Astrocyte of the hippocampus (primary cell): ENCODE measurements around the gene CAPN7.

ENCODE experiments used
- DNase-seq: peaks from one replicate; pipeline ENCODE4 v3.0.0; 2011; ENCODE audit warnings: low read depth, low spot score

The CAPN7 gene

DNA sequence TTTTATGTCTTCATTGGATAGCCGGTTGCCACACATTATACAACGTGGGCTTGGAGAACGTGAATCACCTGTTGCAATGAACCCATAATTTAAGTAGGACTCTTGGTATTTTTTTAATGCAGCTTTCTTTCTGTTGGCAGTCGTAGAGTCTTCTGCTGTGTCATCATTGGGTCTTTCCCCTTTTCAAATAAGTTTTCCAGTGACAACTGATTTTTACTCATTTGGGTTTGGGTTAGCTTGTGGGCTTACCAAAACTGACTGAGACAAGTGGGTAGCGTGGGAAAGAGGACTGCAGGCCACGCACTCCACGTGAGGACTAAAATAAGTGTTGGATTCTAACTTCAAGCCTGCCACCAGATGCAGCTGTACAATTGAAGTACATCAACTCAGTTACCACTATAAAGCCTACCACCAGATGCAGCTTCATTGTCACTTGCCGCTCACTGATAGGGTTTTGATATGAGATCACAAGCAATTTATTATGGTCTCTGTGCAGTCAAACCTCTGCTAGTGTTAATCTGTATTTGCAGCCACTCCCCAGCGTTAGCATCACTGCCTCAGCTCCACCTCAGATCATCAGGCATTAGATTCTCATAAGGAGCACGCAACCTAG is 6.4 kb upstream of the CAPN7 start:
- no peak for DNase-seq

DNA sequence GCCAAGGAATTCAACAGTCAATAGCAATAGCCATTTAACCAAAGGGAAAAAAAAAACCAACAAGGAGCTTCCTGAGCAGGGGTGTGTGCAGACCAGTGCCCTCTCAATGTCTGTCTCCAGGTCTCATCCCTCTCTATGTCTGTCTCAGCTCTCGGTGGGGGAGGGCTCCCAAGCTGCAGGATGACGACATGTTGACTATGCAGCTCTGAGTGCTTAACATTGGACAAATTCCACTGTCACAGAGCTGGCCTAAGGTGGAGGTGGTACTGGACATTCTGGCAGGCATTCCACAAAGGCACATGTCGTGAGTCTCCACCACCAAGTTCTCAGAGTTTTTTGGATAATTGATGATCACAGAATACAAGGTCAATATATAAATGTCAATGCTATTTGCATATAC is 2.0 kb upstream of the CAPN7 start:
- DNase-seq, result peak; percentile 14

DNA sequence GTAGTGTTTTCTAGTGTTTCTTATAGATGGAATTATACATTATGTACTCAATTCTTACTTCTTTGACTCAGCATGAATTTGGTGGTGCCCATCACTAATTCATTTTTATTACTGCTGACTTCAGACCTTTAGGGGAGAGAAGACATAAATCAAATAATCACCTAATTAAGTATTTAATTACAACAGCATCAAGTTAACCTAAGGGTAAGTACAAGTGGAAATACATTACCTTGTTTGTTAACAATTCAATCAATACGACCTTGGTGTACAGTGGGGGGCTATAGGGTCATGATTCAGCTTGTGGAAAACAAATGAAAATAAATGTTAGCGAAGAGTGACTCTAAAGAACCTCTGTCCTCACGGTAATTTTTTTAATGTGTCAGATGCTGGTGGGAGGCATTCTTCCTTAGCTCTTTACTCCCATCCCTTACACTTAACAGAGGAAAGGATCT is 538 bp upstream of the CAPN7 start:
- DNase-seq, result no peak

DNA sequence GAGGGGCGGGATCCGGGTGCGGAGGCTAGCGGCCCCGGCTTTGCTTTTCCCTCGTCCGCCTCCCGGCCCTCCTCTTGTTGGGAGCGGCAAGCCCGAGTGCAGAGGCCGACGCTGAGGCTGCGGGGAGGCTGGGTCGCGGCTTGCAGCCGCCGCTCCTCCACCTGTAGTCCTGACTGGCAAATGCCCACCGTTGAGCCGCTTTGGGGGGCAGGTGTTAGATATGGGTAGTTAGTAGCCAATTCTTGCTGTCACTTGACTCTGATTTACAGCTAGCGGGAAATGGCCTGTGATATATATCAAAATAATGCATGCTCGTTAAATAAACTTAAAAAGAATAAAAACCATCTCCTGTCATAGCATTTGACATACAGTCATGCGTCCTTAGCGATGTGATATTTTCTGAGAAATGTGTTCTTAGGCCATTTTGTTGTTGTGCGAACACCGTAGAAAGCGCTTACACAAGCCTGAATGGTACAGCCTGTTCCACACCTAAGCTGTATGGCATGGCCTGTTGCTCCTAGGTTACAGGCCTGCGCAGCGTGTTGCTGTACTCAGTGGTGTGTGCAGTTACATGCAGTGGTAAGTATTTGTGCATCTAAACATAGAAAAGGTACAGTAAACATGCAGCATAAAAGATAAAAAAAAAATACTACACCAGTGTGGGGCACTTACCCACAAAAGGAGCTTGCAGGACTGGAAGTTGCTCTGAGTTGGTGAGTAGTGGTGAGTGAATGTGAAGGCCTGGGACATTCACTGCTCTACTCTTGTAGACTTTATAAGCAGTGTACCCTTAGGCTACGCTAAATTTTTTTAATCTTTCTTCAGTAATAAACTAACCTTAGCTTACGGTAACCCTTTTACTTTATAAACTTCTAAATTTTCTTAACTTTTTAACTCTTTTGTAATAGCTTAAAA is 873 bp downstream of the CAPN7 start:
- DNase-seq, result peak; percentile 47

DNA sequence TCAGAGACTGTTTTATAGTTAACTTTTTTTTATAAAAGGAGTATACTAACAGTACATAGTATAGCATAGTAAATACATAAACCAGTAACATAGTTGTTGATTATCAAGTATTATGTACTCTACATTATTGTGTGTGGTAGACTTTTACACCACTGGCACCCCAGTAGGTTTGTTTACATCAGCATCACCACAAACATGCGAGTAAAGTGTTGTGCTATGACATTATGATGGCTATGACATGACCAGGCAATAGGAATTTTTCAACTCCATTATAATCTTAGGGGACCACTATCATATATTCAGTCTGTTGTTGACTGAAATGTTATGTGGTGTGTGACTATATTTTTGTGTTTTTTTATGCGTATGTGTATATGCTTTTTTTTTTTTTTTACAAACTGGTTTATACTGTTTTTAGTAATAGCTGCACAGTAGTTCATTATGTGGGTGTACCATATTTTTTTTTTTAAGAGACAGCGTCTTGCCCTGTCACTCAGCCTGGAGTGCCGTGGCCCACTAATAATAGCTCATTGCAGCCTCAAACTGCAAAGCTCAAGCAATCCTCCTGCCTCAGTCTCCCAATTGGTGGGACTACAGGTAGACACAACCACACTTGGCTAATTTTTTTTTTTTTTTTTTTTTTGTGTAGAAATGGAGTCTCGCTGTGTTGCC is 1.9 kb downstream of the CAPN7 start:
- DNase-seq, result no peak

DNA sequence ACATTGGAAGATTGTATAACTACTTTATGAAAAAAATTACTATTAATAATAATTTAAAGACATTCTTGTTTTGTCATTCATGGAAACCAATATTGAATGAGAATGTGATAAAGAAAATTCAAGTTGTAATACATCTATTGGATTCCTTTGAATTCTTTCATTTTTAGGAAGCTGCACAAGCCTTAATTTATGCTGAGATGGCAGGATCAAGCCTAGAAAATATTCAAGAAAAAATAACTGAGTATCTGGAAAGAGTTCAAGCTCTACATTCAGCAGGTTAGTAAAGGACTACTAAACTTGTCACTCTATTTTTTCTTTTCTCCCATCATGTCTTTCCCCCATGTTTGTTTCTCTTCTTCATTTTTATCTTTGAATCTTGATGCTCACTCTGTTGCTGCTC is 5.9 kb downstream of the CAPN7 start:
- DNase-seq, result no peak

DNA sequence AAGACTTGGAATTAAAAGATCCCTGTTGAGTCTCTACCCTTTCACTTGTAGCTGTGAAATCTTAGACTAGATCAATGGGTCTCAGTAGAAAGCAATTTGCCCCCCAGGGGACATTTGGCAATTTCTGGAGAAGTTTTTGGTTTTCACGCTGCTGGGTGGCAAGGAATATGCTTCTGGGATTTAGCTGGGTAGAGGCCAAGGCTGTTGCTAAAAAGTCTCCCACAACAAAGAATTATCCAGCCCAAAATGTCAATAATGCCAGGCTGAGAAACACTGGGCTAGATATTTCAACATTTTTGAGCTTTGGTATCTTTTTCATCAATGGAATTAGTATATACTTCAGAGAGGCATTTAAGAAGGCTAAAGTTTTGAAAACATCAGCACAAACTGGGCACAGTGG is 8.7 kb downstream of the CAPN7 start:
- DNase-seq, result no peak

DNA sequence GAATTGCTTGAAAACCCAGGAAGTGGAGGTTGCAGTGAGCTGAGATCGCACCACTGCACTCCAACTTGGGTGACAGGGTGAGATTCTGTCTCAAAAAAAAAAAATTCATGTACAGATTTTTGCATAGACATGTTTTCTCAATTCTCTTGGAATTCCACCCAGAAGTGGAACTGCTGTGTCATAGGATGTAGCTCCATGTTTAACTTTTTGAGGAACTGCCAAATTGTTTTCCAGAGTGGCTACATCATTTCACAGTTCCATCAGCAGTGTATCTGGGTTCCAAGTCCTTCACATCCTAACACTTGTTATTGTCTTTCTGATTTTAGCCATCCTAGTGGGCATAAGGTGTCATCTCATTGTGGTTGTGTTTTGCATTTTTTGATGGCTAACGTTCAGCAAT is 9.9 kb downstream of the CAPN7 start:
- no peak for DNase-seq

DNA sequence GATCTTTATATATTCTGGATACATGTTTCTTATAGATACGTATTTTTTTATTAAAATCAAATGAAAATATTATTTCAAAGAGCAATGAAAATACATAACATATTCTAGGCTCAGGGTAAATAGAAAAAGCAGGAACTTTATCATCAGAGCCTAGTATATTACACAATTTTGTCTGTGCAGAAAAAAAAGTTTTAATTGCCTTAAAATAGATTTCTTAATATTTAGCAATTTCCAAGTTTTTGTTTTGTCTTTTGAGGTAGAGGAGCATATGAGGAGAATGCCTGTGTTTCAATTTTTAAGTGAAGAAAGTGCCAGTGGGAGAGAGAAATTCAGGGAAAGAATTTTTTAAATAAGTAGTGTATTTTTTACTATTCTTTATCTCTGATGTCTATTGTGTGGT is 10.5 kb downstream of the CAPN7 start:
- no peak for DNase-seq

DNA sequence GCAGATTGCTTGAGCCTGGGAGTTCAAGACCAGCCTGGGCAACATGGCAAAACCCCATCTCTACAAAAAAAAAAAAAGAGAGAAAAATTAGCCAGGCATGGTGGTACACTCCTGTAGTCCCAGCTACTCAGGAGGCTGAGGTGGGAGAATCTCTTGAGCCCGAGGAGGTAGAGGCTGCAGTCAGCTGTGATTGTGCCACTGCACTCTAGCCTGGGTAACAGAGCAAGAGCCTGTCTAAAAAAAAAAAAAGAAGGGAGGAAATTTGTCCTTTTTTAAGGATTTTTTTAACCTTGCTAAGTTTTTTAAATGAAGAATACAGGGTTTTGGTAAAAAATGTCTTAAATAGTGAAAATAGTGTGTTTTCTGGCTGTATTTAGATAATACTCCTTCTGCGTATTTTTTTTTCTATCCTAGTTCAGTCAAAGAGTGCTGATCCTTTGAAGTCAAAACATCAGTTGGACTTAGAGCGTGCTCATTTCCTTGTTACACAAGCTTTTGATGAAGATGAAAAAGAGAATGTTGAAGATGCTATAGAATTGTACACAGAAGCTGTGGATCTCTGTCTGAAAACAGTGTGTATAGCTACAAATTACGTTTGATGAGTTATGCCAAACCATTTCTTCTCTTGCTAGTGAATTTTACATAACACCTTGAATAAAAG is 11.1 kb downstream of the CAPN7 start:
- no peak for DNase-seq

DNA sequence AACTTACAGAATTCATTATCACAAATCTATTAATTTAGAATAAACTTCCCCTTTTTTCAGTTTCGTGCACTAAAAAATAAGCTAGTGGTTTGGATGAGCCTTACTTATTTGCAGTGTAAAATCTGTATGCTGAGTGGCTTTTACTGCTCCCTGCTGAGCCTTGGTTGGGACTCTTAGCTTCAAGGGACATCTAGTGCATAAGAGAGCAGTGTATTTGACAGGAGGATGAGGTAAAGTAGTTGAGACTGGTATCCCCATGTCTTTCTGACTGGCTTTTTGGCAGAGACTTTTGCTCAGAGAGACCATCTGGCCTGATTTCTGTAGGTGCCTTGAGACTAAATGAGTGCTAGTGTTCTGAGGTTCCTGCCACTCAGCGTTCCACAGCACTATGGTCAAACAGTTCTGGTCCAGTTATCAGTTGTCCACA is 11.8 kb downstream of the CAPN7 start:
- DNase-seq, result no peak

DNA sequence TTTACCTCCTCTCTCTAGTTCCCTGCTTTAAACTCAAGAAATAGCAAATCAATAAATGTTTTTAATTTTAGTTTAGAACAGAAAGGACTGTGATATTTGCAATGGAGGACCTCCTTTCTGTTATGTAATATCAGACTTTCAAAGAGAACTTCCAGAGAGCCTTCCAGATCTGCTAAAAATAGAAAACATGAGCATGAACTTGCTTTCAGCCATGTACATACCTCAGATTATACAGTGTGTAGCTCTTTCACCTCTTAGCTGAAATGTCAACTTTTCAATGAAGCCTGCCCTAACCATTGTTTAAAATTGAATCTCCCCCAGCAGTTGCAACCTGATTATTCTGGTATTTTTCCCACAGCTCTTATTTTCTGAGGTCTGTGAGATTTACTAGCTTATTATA is 12.6 kb downstream of the CAPN7 start:
- DNase-seq, result no peak

DNA sequence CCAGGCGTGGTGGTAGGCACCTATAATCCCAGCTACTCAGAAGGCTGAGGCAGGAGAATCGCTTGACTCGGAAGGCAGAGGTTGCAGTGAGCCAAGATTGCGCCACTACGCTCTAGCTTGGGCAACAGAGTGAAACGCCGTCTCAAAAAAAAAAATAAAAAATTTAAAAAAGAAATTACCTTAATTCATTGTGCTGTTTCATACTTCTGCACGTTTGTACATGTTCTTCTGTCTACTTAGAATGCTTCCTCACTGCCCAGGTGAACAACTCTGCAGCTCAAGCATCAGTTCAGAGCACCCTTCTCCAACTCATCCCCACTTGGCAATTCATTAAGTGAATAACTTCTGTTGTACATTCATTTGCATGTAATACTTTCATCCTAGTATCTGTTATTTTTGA is 14.0 kb downstream of the CAPN7 start:
- no peak for DNase-seq

DNA sequence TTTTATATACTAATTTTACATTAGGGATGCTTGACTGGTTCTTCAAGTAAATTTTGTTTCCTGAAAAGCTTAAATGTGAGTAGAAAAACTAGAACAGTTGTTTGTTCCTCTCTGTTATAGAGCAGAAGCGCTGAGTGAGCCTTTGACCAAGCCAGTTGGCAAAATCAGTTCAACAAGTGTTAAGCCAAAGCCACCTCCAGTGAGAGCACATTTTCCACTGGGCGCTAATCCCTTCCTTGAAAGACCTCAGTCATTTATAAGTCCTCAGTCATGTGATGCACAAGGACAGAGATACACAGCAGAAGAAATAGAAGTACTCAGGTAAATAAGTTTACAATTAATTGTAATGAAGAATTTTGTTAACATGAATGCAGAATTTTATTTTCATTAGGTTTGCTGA is 14.6 kb downstream of the CAPN7 start:
- no peak for DNase-seq

DNA sequence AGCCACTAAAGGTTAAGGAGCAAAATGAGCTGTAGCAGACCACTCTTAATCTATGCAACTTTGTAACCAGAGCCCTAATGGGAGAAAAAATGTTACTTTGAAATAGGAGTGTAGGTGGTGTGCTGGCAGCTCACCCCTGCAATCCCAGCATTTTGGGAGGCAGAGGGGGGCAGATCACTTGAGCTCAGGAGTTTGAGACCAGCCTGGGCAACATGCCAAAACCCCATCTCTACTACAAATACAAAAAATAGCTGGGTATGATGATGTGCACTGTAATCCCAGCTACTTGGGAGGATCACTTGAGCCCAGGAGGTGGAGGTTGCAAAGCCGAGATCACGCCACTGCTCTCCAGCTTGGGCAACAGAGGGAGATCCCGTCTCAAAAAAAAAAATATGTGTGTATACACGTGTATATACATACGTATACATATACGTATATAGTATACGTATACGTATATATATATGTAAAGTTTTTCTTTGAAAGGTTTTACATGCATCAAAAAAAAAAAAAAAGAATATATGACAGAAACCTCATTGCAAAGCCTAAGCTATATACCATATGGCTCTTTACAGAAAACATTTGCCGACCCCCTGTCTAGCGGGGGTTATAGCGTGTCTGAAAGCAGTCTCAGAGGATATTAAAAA is 15.7 kb downstream of the CAPN7 start:
- no peak for DNase-seq

DNA sequence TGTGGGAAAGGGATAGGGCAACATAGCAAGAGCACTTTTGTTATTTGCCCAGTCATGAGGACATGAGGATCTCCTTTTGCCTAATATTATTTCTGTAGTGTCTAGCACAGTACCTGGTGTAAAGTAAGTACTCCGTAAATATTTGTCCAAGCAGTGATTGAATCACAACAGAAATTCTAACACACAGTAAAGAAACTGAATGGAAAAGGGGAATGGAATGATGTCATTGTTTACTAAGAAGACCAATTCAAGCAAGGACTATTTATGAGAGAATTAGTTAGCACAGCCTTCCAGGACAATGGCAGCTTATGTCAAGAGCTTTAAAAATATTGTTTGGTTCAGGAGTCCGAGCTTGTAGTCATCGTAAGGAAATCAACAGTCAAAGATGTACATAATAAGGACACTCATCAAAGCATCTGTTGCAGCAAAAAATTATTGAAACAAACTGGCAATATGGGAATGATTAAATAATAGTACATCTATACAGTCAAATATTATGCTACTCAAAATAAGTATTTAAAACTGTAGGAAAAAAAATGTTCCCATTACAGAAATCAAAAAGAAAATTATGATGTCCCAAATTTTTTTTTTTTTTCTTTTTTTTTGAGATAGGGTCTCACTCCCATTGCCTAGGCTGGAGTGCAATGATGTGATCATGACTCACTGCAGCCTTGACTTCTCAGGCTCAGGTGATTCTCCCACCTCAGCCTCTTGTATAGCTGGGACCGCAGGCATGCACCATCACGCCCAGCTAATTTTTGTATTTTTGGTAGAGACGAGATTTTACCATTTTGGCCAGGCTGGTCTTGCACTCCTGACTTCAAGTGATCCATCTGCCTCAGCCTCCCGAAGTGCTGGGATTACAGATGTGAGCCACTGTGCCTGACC is 17.9 kb downstream of the CAPN7 start:
- peak; percentile 26 for DNase-seq

DNA sequence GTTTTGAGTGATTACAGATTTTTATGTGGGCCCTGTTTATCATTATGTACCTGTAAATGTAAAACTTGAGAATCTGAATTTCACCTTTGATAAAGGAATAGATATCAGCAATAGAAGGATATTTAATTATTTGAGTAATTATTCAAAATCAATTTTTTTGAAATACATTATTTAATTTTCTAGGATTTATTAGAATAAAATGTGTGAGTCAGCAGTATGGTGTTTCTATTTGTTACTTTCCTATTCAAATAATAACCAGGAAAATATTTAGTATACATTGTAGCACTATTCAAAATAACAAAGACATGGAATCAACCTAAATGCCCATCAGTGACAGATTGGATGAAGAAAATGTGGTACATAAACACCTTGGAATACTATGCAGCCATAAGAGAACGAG is 22.1 kb downstream of the CAPN7 start:
- no peak for DNase-seq

DNA sequence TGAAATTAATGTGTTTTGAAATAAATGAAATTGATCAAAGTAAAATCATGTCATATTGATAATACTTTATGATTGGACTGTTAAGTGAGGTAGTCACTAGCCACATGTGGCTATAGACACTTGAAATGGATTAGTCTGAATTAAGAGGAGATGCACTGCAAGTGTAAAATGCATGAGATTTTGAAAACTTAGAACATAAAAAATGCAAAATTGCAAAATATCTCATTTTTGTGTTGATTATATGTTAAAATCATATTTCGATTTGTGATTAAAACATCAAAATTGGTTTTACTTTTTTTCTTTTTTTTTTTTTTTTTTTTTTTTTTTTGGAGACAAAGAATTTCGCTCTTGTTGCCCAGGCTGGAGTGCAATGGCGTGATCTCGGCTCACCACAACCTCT is 23.2 kb downstream of the CAPN7 start:
- no peak for DNase-seq

DNA sequence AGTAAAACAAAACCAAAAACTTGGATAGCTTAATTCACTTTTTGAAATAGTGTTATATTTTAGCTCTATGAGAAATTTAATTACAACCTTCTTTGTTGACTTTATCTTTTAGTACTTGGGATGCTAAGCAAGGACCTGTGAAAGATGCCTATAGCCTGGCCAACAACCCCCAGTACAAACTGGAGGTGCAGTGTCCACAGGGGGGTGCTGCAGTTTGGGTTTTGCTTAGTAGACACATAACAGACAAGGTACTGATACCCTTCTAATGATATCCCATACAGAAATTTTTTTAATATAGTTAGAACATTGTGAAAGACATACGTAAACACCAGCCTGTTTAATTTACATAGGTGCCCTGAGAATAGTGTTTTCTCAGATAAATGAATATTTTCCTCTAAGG is 35.3 kb downstream of the CAPN7 start:
- DNase-seq, result no peak

DNA sequence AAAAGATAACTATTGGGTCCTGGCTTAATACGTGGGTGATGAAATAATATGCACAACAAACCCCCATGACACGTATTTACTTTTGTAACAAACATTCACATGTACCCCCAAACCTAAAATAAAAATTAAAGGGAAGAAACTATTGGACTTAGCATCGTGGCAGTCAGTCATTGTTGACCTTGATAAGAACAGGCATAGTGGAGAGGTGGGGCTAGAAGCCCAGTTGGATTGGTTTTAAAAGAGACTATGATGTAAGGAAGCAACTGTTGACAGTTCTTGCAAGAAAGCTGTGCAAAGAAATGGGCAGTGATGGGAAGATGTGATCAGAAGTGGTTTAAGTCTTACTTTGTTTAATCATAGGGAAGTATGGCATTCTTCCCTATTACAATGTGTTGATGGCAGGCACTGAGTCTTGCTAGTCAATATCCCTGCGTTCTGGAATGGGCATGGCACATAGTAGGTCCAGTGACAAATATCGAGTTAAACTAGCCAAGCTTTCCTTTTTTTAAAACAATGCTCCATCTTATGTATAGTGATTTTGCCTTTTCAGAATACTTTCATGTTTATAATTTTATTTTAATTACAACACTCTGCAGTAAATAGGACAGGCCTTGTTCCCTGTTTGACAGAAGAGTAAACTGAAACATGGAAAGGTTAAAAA is 37.9 kb downstream of the CAPN7 start:
- DNase-seq, result no peak
